HG03095 (cell line): ENCODE data around the gene COL5A1.
"Not testable (repeated sequence)": the region's sequence is repeated elsewhere in the genome, so short reads cannot be mapped to it uniquely, and the experiment has no call there.

Experiments
- ATAC-seq: cut with Tn5 transposase; IDR thresholded peaks from one replicate; pipeline ENCODE4 v1.9.1; 2021; ENCODE audit warnings: moderate library complexity; ENCODE audit not compliant: unreplicated experiment

COL5A1 gene

GRCh38 chr9:134638502-134639090, 3.0 kb upstream of the COL5A1 start:
- no peak for ATAC-seq

- ATAC-seq, result no peak
These were observed 1.6 kb upstream of the COL5A1 start for GRCh38 chr9:134639994-134640393.

- ATAC-seq, result no peak
These were observed 964 bp upstream of the COL5A1 start for GRCh38 chr9:134640506-134641172.

GRCh38 chr9:134641990-134642384, 384 bp downstream of the COL5A1 start:
- ATAC-seq, result no peak

GRCh38 chr9:134642385-134643181, 980 bp downstream of the COL5A1 start:
- no peak for ATAC-seq

GRCh38 chr9:134643222-134643671, 1.6 kb downstream of the COL5A1 start:
- no peak for ATAC-seq

GRCh38 chr9:134644401-134644724, 2.8 kb downstream of the COL5A1 start:
- not testable (repeated sequence) for ATAC-seq

- ATAC-seq, result no peak
These were observed 3.4 kb downstream of the COL5A1 start for GRCh38 chr9:134644725-134645606.

GRCh38 chr9:134645607-134646365, 4.2 kb downstream of the COL5A1 start:
- ATAC-seq, result no peak

GRCh38 chr9:134647359-134648080, 5.9 kb downstream of the COL5A1 start:
- no peak for ATAC-seq

GRCh38 chr9:134648701-134649530, 7.3 kb downstream of the COL5A1 start:
- no peak for ATAC-seq

GRCh38 chr9:134650431-134651190, 9.0 kb downstream of the COL5A1 start:
- ATAC-seq, result no peak

- ATAC-seq, result no peak
These were observed 9.8 kb downstream of the COL5A1 start for GRCh38 chr9:134651226-134651905.

GRCh38 chr9:134652291-134653225, 11.0 kb downstream of the COL5A1 start:
- no peak for ATAC-seq

GRCh38 chr9:134653259-134654009, 11.8 kb downstream of the COL5A1 start:
- ATAC-seq, result no peak

- no peak for ATAC-seq
These were observed 13.5 kb downstream of the COL5A1 start for GRCh38 chr9:134655101-134655500.
